ENCODE results near the gene TMIGD1. TPM values are rescaled to one million over a fixed set of nuclear protein-coding genes. Genes with fewer than 3 reads are reported as not detected.

Gene TMIGD1
- total and polyA plus RNA-seq, 2 of the 13 experiments (the other 11 are each of a cell fraction or from before 2014, with no cell fraction given): not detected

DNA sequence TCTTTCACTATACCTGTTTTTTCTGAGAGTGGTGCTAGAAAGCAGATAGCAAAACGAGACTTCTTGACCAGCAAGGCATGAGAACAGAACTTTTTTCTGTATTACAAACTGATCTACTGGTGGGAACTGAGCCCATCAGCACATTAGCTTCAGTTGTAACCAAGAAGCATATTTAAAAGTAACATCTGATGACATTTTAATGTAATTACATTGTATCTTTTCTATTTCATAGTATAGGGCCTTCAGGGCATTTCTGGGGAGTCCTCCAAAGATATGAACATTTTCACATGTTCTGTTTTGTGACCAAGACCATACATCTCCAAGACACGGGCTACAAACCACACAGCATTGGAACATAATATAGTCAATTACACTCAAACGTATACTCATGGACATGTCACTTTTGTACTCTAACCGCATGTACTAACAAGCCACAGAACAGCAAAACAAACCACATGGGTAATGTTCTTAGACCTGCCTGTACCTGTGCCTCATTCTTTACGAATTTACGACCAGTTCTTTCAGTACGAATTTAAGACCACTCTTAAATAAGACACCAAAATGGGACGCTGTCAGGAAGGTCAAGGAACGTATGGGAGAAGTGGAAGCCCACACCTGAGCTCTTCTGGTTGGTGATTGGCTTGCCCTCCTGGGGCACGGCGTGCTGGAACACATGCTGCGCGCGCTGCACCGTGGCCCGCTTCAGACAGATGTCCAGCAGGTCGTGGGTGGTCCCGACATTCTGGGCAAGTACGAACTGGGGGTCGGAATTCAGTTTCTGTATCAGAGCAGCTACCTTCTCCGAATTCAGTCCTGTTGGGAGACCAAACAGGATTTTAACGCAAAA lies 42.9 kb downstream of the TMIGD1 start (continued):
- TF ChIP-seq HNRNPLL (IDR thresholded peaks at IDR 0.05; ENCODE audit: low read depth, low read length, poor library complexity, severe bottlenecking): no peak
- peak; percentile 49 for TF ChIP-seq PHF21A (CRISPR knock-in tag; IDR thresholded peaks at IDR 0.05)
- TF ChIP-seq, protein P1, sequence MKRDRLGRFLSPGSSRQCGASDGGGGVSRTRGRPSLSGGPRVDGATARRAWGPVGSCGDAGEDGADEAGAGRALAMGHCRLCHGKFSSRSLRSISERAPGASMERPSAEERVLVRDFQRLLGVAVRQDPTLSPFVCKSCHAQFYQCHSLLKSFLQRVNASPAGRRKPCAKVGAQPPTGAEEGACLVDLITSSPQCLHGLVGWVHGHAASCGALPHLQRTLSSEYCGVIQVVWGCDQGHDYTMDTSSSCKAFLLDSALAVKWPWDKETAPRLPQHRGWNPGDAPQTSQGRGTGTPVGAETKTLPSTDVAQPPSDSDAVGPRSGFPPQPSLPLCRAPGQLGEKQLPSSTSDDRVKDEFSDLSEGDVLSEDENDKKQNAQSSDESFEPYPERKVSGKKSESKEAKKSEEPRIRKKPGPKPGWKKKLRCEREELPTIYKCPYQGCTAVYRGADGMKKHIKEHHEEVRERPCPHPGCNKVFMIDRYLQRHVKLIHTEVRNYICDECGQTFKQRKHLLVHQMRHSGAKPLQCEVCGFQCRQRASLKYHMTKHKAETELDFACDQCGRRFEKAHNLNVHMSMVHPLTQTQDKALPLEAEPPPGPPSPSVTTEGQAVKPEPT (CRISPR knock-in tag; IDR thresholded peaks at IDR 0.05; ENCODE audit: low read depth): no peak; the same call in 1 of the 2 replicates
- no peak for TF ChIP-seq IRX3 (CRISPR knock-in tag; IDR thresholded peaks at IDR 0.05; ENCODE audit: borderline replicate concordance, low read depth)
- no peak for TF ChIP-seq MEIS1 (CRISPR knock-in tag; IDR thresholded peaks at IDR 0.05; ENCODE audit: borderline replicate concordance)
- TF ChIP-seq, protein P2, sequence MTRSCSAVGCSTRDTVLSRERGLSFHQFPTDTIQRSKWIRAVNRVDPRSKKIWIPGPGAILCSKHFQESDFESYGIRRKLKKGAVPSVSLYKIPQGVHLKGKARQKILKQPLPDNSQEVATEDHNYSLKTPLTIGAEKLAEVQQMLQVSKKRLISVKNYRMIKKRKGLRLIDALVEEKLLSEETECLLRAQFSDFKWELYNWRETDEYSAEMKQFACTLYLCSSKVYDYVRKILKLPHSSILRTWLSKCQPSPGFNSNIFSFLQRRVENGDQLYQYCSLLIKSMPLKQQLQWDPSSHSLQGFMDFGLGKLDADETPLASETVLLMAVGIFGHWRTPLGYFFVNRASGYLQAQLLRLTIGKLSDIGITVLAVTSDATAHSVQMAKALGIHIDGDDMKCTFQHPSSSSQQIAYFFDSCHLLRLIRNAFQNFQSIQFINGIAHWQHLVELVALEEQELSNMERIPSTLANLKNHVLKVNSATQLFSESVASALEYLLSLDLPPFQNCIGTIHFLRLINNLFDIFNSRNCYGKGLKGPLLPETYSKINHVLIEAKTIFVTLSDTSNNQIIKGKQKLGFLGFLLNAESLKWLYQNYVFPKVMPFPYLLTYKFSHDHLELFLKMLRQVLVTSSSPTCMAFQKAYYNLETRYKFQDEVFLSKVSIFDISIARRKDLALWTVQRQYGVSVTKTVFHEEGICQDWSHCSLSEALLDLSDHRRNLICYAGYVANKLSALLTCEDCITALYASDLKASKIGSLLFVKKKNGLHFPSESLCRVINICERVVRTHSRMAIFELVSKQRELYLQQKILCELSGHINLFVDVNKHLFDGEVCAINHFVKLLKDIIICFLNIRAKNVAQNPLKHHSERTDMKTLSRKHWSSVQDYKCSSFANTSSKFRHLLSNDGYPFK (CRISPR knock-in tag; IDR thresholded peaks at IDR 0.05; ENCODE audit: borderline replicate concordance): 0 out of 2 replicates have a peak, but pooled peaks have one; percentile 9
- TF ChIP-seq, protein P3, sequence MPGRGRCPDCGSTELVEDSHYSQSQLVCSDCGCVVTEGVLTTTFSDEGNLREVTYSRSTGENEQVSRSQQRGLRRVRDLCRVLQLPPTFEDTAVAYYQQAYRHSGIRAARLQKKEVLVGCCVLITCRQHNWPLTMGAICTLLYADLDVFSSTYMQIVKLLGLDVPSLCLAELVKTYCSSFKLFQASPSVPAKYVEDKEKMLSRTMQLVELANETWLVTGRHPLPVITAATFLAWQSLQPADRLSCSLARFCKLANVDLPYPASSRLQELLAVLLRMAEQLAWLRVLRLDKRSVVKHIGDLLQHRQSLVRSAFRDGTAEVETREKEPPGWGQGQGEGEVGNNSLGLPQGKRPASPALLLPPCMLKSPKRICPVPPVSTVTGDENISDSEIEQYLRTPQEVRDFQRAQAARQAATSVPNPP (CRISPR knock-in tag; IDR thresholded peaks at IDR 0.05): no peak
- TF ChIP-seq DPF2 (CRISPR knock-in tag; IDR thresholded peaks at IDR 0.05; ENCODE audit: borderline replicate concordance, low read depth): no peak
- no peak for TF ChIP-seq ELF1 (CRISPR knock-in tag; IDR thresholded peaks at IDR 0.05)
- TF ChIP-seq ZNF761 (CRISPR knock-in tag; conservative IDR thresholded peaks at IDR 0.05): no peak; the same call in 1 of the 2 replicates
- no peak for TF ChIP-seq SMARCC2 (IDR thresholded peaks at IDR 0.05)
- TF ChIP-seq NFKB2 (CRISPR knock-in tag; IDR thresholded peaks at IDR 0.05; ENCODE audit: borderline replicate concordance): no peak
- TF ChIP-seq HDAC1 (CRISPR knock-in tag; IDR thresholded peaks at IDR 0.05): peak; percentile 9; the same call in 1 of the 2 replicates
- TF ChIP-seq ZNF431 (CRISPR knock-in tag; IDR thresholded peaks at IDR 0.05; ENCODE audit: borderline replicate concordance, low read depth): peak; percentile 37; the same call in 1 of the 2 replicates
- no peak for TF ChIP-seq KLF12 (CRISPR knock-in tag; IDR thresholded peaks at IDR 0.05; ENCODE audit: borderline replicate concordance)
- TF ChIP-seq, protein P4, sequence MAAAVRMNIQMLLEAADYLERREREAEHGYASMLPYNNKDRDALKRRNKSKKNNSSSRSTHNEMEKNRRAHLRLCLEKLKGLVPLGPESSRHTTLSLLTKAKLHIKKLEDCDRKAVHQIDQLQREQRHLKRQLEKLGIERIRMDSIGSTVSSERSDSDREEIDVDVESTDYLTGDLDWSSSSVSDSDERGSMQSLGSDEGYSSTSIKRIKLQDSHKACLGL (CRISPR knock-in tag; IDR thresholded peaks at IDR 0.05): no peak
- TF ChIP-seq, protein P5, sequence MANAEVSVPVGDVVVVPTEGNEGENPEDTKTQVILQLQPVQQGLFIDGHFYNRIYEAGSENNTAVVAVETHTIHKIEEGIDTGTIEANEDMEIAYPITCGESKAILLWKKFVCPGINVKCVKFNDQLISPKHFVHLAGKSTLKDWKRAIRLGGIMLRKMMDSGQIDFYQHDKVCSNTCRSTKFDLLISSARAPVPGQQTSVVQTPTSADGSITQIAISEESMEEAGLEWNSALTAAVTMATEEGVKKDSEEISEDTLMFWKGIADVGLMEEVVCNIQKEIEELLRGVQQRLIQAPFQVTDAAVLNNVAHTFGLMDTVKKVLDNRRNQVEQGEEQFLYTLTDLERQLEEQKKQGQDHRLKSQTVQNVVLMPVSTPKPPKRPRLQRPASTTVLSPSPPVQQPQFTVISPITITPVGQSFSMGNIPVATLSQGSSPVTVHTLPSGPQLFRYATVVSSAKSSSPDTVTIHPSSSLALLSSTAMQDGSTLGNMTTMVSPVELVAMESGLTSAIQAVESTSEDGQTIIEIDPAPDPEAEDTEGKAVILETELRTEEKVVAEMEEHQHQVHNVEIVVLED (CRISPR knock-in tag; IDR thresholded peaks at IDR 0.05; ENCODE audit: borderline replicate concordance): no peak
- no peak for TF ChIP-seq ZNF652 (CRISPR knock-in tag; IDR thresholded peaks at IDR 0.05; ENCODE audit: borderline replicate concordance, low read depth)
- no peak for TF ChIP-seq MIXL1 (CRISPR knock-in tag; IDR thresholded peaks at IDR 0.05)
- 0 out of 2 replicates have a peak, but pooled peaks have one; percentile 29 for TF ChIP-seq GATAD1 (CRISPR knock-in tag; IDR thresholded peaks at IDR 0.05)
